ENCODE measurements around the gene BANK1.

- TF ChIP-seq ZNF23 (tag by site-specific recombination; IDR thresholded peaks at IDR 0.05; ENCODE audit: borderline replicate concordance) (no peak), CTCF (tag by site-specific recombination; IDR thresholded peaks at IDR 0.05) (no peak), ZNF548 (tag by site-specific recombination; IDR thresholded peaks at IDR 0.05) (no peak), ZNF10 (tag by site-specific recombination; IDR thresholded peaks at IDR 0.05) (no peak), ZNF132 (tag by site-specific recombination; IDR thresholded peaks at IDR 0.05; ENCODE audit: borderline replicate concordance) (no peak)
Measured at GRCh38 chr4:101864660-101865059, 74.1 kb downstream of the BANK1 start.

Data from HEK293 (cell line).